Transverse colon (tissue), 3 donors: Measurements from ENCODE around the gene HDLBP.

Source experiments
- CTCF ChIP-seq, 5 experiments: fragments of 200-600 bp in 3 of 5; fragments of 450-650 bp in 2 of 5; sonication (generic) in 3 of 5; IDR thresholded peaks; 1 replicate in 2 of 5; 2 replicates in 3 of 5; pipeline ENCODE4 v1.5.1; 2016 to 2017; ENCODE audit warnings: antibody characterized with exemption in 5 of 5, inconsistent platforms in 3 of 5, mild to moderate bottlenecking in 2 of 5, moderate library complexity in 1 of 5
- EP300 ChIP-seq: sonication (generic); formaldehyde crosslinking; IDR thresholded peaks from one replicate; pipeline ENCODE4 v1.6.1; 2017; ENCODE audit warnings: antibody characterized with exemption, low read depth
- POLR2A ChIP-seq: fragments of 450-650 bp; IDR thresholded peaks from one replicate; pipeline ENCODE4 v1.6.1; 2016; ENCODE audit warnings: antibody characterized with exemption, mild to moderate bottlenecking, moderate library complexity

DNA sequence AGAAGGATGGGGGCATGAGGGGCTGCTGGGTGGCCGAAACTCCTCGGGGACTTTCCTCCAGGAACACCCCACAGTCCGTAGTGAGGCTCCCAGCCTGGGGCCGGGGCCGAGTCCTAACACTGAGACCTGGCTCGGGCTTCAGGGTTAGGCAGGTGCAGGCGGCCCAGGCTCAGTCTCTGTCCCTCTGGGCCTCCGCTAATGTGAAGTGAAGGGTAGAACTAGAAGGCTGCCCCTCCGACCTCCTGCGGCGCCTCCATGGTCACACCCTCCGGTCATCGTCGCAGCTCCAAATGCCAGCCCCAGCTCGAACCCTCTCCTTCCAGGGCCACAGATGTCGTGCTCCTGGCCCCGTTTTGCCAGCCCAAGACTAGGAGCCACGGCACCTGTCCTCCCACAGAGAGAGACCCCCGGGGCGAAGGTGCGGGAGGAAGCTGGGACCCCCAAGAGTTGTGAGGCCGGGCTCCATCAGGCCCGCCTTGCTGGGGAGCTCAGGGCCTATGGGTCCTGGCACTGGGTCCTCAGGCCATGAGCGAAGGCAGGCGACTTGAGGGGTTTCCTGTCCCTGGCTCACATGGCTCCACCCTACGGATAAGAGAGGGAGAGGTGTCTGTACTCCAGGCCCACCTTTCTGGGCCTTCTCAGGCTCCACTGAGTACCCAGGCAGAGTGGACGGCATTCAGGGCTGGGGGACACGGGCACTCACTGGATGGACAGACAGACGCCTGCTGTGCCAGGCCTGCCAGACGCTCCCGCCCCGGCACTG, 126.2 kb downstream of the HDLBP start:
- TF ChIP-seq CTCF (IDR thresholded peaks at IDR 0.05) = no peak
- TF ChIP-seq EP300 = no peak
- TF ChIP-seq POLR2A = no peak
